ENCODE measurements around the gene XRN1.
"Not testable (repeated sequence)": the region's sequence is repeated elsewhere in the genome, so short reads cannot be mapped to it uniquely, and the experiment has no call there.

The XRN1 gene

DNA sequence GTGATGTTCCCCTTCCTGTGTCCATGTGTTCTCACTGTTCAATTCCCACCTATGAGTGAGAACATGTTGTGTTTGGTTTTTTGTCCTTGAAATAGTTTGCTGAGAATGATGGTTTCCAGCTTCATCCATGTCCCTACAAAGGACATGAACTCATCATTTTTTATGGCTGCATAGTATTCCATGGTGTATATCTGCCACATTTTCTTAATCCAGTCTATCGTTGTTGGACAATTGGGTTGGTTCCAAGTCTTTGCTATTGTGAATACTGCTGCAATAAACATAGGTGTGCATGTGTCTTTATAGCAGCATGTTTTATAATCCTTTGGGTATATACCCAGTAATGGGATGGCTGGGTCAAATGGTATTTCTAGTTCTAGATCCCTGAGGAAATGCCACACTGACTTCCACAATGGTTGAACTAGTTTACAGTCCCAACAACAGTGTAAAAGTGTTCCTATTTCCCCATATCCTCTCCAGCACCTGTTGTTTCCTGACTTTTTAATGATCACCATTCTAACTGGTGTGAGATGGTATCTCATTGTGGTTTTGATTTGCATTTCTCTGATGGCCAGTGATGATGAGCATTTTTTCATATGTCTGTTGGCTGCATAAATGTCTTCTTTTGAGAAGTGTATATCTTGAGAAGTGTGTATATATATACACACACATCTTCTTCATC, 123.4 kb downstream of the XRN1 start:
- not testable (repeated sequence) for DNase-seq

DNA sequence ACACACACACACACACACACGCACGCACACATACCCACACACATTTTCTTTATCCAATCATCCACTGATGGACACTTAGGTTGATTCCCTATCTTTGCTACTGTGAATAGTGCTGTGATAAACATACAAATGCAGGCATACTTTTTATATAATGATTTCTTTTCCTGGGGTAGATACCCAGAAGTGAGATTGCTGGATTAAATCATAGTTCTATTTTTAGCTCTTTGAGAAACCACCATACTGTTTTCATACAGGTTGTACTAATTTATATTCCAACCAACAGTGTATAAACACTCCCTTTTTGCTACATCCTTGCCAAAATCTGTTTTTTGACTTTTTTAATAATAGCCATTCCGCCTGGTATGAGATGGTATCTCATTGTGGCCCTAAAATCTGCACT, 127.9 kb downstream of the XRN1 start:
- DNase-seq = no peak

DNA sequence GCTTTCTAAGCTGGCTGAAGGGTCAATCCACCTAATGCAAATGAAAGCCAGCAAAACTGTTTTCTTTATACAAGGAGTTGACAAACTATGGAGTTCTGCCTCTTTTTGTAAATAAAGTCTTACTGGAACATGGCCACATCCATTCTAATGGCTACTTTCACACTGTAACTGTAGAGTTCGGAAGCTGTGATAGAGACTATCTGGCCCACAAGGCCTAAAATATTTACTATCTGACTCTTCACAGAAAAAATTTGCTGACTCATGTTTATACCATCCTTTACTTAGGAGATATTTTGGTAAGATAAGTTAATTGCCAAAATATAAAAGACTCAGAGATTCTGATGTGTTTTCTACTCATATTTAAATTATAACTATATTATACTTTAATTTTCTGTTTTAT, 128.7 kb downstream of the XRN1 start:
- no peak for DNase-seq

DNA sequence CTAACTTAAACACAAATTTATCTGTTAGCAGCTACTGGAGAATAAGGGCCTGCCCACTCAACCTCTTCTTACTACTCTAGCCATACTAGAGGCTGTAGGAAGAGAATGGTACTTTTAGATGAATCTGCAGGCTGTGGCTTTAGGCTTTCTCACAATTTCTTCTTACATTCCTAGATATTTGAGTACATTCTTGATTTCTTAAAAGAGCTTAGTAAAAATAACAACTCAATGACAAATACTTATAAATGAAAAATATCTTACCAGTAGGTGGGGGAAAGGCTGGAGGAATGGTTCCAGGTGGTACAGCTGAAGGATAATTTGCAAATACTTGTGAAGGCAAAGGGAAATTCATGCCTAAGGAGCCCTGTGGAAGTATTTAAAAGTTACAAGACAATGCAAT, 129.5 kb downstream of the XRN1 start:
- DNase-seq = no peak

- DNase-seq = not testable (repeated sequence)
Observed at GRCh38 chr3:142315978-142316388, 131.9 kb downstream of the XRN1 start.

DNA sequence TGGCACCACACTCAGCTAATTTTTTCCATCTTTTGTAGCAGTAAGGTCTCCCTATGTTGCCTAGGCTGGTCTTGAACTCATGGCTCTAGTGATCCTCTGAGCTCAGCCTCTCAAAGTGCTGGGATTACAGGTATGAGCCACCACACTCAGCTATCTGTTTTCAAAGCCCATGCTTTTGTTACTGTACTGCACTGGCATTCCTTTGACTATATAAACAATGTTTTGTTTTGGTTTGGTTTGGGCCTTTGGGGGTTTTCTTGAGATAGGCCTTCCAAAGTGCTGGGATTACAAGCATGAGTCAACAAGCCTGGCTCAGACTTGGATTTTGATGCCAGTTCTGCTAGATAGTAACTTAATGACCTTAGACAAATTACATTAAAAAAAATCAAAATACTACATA, 132.8 kb downstream of the XRN1 start:
- no peak for DNase-seq

- DNase-seq = no peak
Observed at GRCh38 chr3:142310439-142310838, 137.4 kb downstream of the XRN1 start.

- not testable (repeated sequence) for DNase-seq
Observed at GRCh38 chr3:142302847-142303246, 145.0 kb downstream of the XRN1 start.

GRCh38 chr3:142298626-142299025, 149.2 kb downstream of the XRN1 start:
- DNase-seq = no peak

DNA sequence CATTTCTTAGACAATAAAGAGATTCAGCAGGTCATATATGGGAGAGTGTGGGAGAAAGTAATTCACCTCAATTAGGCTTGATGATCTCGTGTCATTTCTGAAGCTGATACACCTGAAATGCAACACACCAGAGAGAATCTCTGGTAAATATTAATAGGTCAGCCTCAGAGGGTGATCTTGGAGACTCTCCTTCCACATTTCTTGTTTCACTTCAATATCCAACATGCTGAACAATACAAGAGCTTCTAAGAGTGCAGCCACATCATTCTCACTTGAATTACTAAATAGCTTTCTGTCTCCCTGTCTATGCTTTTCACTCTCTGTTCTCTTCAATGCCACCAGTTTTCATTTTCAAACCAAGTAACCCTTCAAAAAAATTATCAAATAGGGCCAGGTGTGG, 151.3 kb downstream of the XRN1 start:
- no peak for DNase-seq

DNA sequence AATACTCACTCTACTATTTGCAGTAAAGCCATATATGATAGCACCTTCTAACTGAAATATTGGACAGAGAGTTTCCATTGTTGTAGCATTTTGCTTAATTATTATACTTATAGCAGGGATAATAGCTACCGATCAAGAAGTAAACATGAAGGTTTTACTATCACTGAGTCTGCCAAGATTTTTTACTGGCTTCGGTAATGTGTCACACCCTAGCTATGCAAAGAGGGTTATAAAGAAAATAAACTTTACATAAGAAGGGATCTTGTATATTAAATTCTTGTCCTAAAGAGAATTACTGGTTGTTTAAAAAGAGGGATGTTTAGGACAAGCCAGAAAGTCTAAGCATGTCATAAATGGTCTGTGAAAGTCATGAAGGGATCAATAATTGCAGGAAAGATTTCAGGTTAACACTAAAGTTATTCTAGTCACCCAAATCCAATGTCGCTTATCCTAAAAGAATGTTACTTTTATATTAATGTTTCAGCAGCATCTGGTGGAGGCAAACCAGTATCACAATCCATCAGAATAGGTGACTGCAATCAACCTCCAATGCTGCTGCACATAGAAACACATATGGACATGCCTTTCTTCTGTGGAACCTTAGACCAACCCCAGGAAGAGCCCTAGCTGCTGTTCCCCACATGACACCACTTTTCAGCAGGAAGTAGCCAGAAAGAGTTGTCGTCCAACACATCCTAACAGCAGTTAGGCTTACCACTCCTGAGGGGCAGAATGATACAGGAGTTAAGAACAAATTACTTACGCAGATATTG, 159.8 kb downstream of the XRN1 start:
- DNase-seq = no peak

GRCh38 chr3:142285083-142285517, 162.7 kb downstream of the XRN1 start:
- no peak for DNase-seq

DNA sequence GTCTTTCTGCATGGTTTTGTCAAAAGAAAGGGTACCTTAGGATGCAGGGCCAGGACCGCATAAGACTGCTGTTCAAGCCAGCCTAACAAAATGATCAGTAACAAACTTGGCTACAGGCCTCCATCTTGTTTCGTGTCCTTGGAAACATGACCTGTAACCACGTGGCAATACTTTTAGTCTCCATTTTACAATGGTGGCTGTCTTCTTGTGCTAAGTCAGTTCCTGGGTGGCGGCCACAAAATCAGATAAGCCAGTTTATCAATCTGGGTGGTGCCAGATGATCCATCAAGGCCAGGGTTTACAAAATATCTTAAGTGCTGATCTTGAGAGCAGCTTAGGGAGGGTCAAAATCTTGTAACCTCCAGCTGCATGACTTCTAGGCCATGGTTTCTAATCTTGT, 165.3 kb downstream of the XRN1 start:
- DNase-seq = no peak

- no peak for DNase-seq
Observed at GRCh38 chr3:142281474-142281873, 166.4 kb downstream of the XRN1 start.

- DNase-seq = peak; percentile 12 to 37
Observed at GRCh38 chr3:142279965-142280590, 167.8 kb downstream of the XRN1 start.

DNA sequence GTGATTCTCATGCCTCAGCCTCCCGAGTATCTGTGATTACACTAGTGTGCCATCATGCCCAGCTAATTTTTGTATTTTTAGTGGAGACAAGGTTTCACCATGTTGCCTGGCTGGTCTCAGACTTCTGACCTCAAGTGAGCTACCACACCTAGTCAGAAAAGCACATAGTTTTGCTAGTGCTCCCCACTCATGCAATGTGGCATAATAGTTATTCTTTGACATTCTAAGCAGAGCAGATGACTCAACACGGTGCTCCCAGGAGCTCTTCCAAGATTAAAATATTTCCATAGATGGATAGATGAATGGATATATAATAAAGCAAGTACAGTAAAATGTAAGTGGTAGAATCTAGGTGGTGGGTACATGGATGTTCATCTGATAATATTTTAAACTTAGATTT, 169.4 kb downstream of the XRN1 start:
- DNase-seq = no peak

DNA sequence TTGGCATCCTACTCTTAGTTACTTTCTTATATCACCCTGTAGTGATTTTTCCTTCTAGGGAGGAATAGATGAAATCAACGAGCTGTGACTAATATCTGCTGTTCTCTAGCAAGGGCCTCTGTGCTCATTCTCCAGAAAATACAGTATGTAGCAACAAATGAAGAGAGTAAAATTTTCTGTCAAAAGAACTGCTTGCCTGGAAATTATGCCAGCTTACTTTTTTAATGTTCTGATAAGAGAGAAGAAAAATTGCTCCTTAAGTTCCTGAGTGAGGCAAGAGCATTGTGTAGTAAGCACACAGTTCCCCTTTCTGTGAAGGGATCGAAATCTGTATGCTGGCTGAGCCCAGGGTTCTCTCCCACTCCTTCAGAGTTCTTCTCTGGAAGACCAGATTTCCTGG, 171.1 kb downstream of the XRN1 start:
- no peak for DNase-seq

GRCh38 chr3:142275856-142276255, 172.0 kb downstream of the XRN1 start:
- no peak for DNase-seq

- DNase-seq = no peak
Observed at GRCh38 chr3:142274908-142275307, 172.9 kb downstream of the XRN1 start.

- no peak for DNase-seq
Observed at GRCh38 chr3:142273501-142273900, 174.3 kb downstream of the XRN1 start.

GRCh38 chr3:142272200-142272891, 175.5 kb downstream of the XRN1 start:
- no peak for DNase-seq

GRCh38 chr3:142270407-142270806, 177.4 kb downstream of the XRN1 start:
- DNase-seq = no peak

DNA sequence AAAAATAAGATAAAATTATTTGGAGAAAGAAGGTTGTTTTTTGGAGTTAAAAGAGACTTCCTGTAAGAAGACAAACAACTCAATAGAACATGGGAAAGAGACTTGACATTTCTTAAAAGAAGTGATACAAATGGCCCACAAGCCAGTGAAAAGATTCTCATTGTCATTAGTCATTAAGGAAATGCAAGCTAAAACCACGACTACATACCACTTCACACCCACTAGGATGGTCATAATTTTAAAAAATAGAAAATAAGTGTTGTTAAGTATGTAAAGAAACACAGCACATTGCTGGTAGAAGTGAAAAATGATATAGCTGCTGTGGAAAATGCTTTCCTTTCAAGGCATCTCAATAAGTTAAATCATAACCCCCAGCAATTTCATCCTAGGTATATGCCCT, 178.1 kb downstream of the XRN1 start:
- no peak for DNase-seq
